G401 (cell line): ENCODE measurements around the gene SMTNL1. TPM values are rescaled to one million over a fixed set of nuclear protein-coding genes. Genes with fewer than 3 reads are reported as not detected.

Experiments used
- DNase-seq: peaks from one replicate; pipeline ENCODE4 v3.0.0-alpha.2; 2015; ENCODE audit warnings: low spot score
- in situ Hi-C: cut with HindIII; loops from 2 replicates; pipeline ENCODE4 v1.10.0; 2016; ENCODE audit warnings: low sequenced_read_pairs, mixed read lengths
- total RNA-seq: library from RNA; depleted of rRNA; stranded (reverse); fragments of >200 nt; shearing (Covaris generic); gene quantifications from 2 replicates; pipeline ENCODE4 v1.2.3, GENCODE V29; 2014; rRNA removed

SMTNL1 gene
- total RNA-seq, result not detected in 2 replicates

- in situ Hi-C loops, result no loop called here
- no peak for DNase-seq
Observed at GRCh38 chr11:57536947-57537619, at the start of gene SMTNL1. Gene SMTNL1 (plus strand): TSS chr11:57537595. CDS start chr11:57542643, 5,048 bp downstream.

GRCh38 chr11:57487920-57488659 lies 49.3 kb upstream of the SMTNL1 start:
- in situ Hi-C loops, result no loop called here
- DNase-seq, result no peak

DNA sequence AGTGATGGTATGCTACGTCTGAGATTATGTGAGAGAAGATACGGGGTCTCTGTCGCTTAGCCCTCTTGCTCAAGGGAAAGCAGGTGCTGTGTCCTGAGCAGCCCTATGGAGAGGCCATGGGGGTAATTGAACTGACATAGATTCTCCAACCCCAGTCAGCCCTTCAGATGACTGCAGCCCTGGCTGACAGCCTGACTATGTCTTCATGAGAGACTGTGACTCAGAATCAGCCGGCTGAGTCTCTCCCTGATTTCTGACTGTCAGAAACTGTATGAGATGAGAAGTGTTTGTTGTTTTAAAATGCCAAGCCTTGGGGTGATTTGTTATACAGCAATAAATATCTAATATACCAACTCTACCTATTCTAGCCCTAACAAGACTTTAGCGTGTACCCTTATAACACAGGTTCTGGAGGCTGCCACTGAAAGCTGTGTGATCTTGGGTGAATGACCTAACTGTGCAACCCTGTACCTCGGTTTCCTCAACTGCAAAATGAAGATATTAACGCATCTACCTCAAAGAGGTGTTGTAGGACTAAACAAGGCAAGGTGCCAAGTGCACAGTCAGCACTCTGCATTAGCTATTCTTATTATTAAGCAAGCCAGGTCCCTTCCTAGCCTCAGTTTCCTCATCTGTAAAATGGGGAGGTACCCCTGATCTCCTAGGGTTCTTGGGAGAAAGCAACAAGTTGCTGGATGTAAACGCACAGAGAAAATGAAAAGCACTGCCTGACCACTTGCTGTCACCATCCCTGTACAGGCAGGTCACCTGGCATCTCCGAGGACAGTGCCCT lies 46.7 kb upstream of the SMTNL1 start:
- DNase-seq, result no peak
- in situ Hi-C loops, result no loop called here

- DNase-seq, result no peak
- in situ Hi-C loops, result no loop called here
Observed at GRCh38 chr11:57491371-57492061, 45.9 kb upstream of the SMTNL1 start.

GRCh38 chr11:57493507-57494503 lies 43.6 kb upstream of the SMTNL1 start:
- DNase-seq, result peak; percentile 40
- in situ Hi-C loops, result no loop called here

DNA sequence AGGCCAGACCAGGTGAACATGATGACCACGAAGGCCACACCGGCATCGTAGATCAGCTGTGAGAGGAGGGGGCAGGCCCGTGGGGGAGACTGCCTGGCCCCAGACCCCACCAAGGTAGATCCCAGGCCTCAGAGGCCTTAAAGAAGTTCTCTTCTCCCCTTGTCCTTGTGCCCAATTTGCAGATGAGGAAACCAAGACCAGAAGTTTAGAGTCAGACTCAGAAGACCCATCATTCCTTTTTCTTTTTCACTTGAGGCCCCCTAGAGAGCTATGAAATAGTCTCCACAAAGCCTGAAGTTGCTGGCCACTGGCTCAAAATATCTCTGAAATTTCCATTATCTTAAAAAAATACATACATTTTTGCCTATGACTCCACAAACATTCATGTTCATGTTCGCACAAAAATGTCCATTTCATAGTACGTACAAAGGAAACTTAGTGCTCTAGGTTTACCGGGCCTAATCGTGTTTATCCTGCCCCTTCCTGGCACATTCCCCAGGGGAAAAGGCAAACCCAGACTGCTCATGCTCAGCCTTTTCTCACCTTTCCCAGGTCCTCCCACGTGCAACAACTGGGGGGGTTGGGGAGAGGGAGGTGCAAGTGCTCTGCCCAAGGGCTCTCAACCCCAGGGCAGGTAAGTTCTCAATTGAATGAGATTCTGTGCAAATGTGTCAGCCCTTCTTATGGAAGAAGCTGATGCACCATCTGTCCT lies 41.1 kb upstream of the SMTNL1 start:
- no peak for DNase-seq
- in situ Hi-C loops, result no loop called here

- in situ Hi-C loops, result no loop called here
Observed at GRCh38 chr11:57497303-57498247, 39.8 kb upstream of the SMTNL1 start.

GRCh38 chr11:57498540-57498939 lies 38.9 kb upstream of the SMTNL1 start:
- DNase-seq, result no peak
- in situ Hi-C loops, result no loop called here

More at GRCh38 chr11:57497303-57498247, 39.8 kb upstream of the SMTNL1 start:
- no peak for DNase-seq

DNA sequence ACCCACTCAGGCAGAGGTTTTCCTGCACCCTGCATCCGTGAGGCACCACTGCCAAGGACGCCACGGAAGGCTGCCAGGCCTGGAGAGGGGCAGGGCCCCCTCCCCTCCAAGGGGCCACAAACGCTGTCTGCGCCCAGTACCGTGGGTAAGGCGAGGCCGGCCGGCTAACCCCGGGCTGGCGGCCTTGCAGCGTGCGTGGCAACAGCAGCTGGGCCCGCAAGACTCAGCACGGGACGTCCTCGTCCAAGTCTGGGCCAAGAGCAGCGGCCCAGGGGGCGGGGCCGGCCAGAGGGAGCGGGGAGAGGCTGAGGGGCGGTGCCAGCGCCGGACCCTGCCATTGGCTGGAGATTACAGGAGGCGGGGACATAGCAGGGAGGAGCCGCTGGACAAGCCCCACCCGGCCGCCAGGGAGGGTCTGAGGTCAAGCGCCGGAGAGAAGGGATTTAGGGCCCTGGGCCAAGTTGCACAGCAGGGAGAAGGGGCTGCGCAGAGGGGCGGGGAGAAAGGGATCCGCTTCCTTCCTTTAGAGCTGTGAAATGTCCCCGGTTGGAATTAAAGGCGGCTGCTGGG lies 37.9 kb upstream of the SMTNL1 start:
- peak; percentile 96 for DNase-seq
- in situ Hi-C loops, result no loop called here

GRCh38 chr11:57499983-57500461 lies 37.4 kb upstream of the SMTNL1 start:
- in situ Hi-C loops, result no loop called here
- DNase-seq, result no peak

DNA sequence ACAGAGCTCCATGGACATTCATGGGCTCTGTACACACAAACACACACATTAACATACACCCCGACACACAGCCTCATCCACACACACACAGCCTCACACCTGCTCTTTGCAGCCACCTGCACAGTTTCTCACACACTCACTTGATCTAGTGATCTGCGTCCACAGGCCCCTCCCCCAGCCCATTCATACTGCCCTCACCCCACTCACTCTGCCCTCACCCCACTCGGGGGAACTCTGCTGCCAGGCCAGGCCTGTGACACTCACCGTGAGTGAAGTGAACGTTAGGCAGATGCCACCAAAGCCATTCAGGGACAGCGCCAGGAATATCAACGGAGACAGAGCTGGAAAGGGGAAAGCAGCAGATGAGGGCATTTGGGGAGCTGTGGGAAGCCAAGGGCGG lies 36.9 kb upstream of the SMTNL1 start:
- in situ Hi-C loops, result no loop called here

GRCh38 chr11:57500926-57501325 lies 36.5 kb upstream of the SMTNL1 start:
- DNase-seq, result no peak
- in situ Hi-C loops, result no loop called here

More for the DNA sequence above, 36.9 kb upstream of the SMTNL1 start:
- DNase-seq, result no peak

GRCh38 chr11:57501953-57502352 lies 35.4 kb upstream of the SMTNL1 start:
- DNase-seq, result no peak
- in situ Hi-C loops, result no loop called here

- in situ Hi-C loops, result no loop called here
- no peak for DNase-seq
Observed at GRCh38 chr11:57502376-57502775, 35.0 kb upstream of the SMTNL1 start.

GRCh38 chr11:57502870-57503269 lies 34.5 kb upstream of the SMTNL1 start:
- DNase-seq, result no peak
- in situ Hi-C loops, result no loop called here

DNA sequence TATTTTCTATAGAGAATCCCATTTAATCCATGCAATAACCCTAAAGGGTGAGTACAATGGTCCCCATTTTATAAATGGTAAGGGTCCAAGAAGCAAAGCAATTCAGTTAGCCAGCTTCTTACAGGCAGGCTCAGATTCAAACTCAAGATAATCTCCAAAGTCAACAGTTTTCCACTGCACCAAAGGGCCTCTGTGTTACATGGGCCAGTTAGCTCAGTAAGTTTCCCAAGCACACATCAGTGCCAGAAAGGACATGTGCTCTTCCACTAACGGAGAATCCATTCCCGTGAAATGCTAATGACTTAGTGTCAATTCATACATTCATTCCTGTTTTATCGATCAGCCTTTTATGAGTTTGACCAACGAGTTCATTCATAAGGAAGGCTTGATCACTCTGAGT lies 32.9 kb upstream of the SMTNL1 start:
- in situ Hi-C loops, result no loop called here
- DNase-seq, result no peak
